Stimulated activated memory B cell treated with anti-CD40 and anti-IgM and Interleukin-4, amounts not matched to agents 10 μg/mL and 1 μg/mL and 100 μg/mL, for 72 hours (primary cell): ENCODE results near the gene BFSP1.

Experiments used
- ATAC-seq: fragments of 150-1000 bp; cut with Tn5 transposase; 2 replicates; pipeline ENCODE4 v1.10.0; 2021
- H3K27ac Mint-ChIP-seq: one replicate; pipeline ENCODE4 v1.8.0; 2022; ENCODE audit warnings: mild to moderate bottlenecking, mixed read lengths
- H3K27me3 Mint-ChIP-seq: one replicate; pipeline ENCODE4 v1.8.0; 2022; ENCODE audit warnings: mixed read lengths
- H3K36me3 Mint-ChIP-seq: one replicate; pipeline ENCODE4 v1.8.0; 2022; ENCODE audit warnings: mixed read lengths
- H3K4me1 Mint-ChIP-seq: one replicate; pipeline ENCODE4 v1.8.0; 2022; ENCODE audit warnings: mixed read lengths
- H3K4me3 Mint-ChIP-seq: one replicate; pipeline ENCODE4 v1.8.0; 2022; ENCODE audit warnings: mild to moderate bottlenecking, moderate library complexity, mixed read lengths
- H3K9me3 Mint-ChIP-seq: one replicate; pipeline ENCODE4 v1.8.0; 2022; ENCODE audit warnings: mixed read lengths

Gene BFSP1

GRCh38 chr20:17518339-17519052 is 12.7 kb downstream of the BFSP1 start:
- H3K9me3 Mint-ChIP-seq, result no peaks in the 10 kb centered on the region
- no peak for ATAC-seq
- no peaks in the 10 kb centered on the region for H3K4me1 Mint-ChIP-seq
- H3K4me3 Mint-ChIP-seq, result no peak overlapping the region
- no peaks in the 10 kb centered on the region for H3K36me3 Mint-ChIP-seq
- H3K27me3 Mint-ChIP-seq, result peaks cover 5% of the 10 kb centered on the region
- H3K27ac Mint-ChIP-seq, result no peak overlapping the region

DNA sequence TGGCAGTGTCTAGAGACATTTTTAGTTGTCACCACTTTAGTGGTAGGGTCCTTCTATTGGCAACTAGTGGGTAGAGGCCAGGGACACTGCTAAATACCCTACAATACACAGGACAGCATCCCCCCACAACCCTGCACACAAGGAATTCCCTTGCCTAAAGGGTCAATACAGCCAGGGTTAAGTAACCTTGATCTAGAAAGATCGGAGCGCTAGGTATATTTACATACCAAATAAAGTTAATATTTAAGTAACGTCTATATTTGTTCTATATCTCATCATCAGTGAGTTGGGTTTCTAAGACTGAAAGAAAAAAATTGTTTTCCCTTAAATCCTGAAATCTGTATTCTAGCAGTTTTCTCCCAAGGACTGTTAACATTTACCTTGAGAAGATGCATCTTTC is 16.1 kb downstream of the BFSP1 start:
- no peak overlapping the region for H3K4me3 Mint-ChIP-seq
- H3K27ac Mint-ChIP-seq, result no peak overlapping the region
- no peaks in the 10 kb centered on the region for H3K4me1 Mint-ChIP-seq
- H3K36me3 Mint-ChIP-seq, result no peaks in the 10 kb centered on the region
- ATAC-seq, result no peak
- H3K9me3 Mint-ChIP-seq, result no peaks in the 10 kb centered on the region
- peaks cover 12% of the 10 kb centered on the region for H3K27me3 Mint-ChIP-seq

- no peaks in the 10 kb centered on the region for H3K36me3 Mint-ChIP-seq
- H3K27me3 Mint-ChIP-seq, result peaks cover 12% of the 10 kb centered on the region
- H3K27ac Mint-ChIP-seq, result no peak overlapping the region
Measured at GRCh38 chr20:17513939-17514338, 17.2 kb downstream of the BFSP1 start.

DNA sequence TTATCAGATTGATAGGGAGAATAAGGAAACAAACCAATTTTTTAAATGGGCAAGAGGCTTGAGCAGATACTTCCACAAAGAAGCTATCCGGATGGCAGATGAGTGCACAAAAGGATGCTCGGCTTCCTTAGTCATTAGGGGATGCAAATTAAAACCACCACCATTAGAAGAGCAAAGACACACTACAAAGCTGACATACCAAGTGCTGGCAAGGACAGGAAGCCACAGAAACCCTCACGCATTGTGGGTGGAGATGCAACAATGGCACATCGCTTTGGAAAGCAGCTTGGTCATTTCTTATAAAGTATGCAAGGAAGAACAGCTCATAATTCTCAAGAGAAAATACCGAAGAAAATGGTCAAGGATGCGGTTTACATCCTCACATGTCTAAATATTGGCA is 19.8 kb downstream of the BFSP1 start:
- Mint-ChIP-seq H3K27ac (no peak overlapping the region), H3K9me3 (no peaks in the 10 kb centered on the region), H3K36me3 (no peaks in the 10 kb centered on the region), H3K4me1 (no peaks in the 10 kb centered on the region), H3K4me3 (no peak overlapping the region), H3K27me3 (peaks cover 12% of the 10 kb centered on the region)
- no peak for ATAC-seq

More at GRCh38 chr20:17513939-17514338, 17.2 kb downstream of the BFSP1 start:
- Mint-ChIP-seq H3K4me3 (no peak overlapping the region), H3K9me3 (no peaks in the 10 kb centered on the region), H3K4me1 (no peaks in the 10 kb centered on the region)
- no peak for ATAC-seq

GRCh38 chr20:17510548-17510947 is 20.6 kb downstream of the BFSP1 start:
- Mint-ChIP-seq H3K9me3 (no peaks in the 10 kb centered on the region), H3K36me3 (no peaks in the 10 kb centered on the region), H3K4me1 (peaks cover 6% of the 10 kb centered on the region), H3K4me3 (no peak overlapping the region), H3K27ac (no peak overlapping the region), H3K27me3 (peaks cover 12% of the 10 kb centered on the region)
- ATAC-seq, result no peak

DNA sequence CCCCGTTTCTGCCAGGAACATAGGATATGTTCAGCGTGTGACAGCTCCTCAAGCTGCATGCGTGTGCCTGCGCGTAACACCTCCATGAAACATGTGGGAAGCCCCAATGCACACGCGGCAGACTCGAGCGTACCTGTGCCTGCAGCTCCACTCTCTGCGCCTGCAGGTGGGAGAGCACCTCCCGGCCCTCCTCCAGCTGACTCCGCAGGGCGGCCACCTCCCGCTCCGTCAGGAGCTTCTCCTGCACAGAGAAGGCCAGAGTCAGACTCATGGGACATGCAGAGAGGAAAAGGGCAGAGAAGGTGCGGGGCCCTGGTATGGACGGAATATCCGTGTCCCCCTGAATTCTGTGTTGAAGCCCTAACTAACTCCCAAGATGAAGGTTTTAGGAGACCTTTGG is 22.4 kb downstream of the BFSP1 start:
- Mint-ChIP-seq H3K36me3 (no peaks in the 10 kb centered on the region), H3K27ac (no peak overlapping the region), H3K9me3 (no peaks in the 10 kb centered on the region), H3K4me3 (no peak overlapping the region), H3K27me3 (peaks cover 10% of the 10 kb centered on the region), H3K4me1 (peaks cover 21% of the 10 kb centered on the region)
- ATAC-seq, result no peak

GRCh38 chr20:17507531-17507930 is 23.6 kb downstream of the BFSP1 start:
- Mint-ChIP-seq H3K27me3 (no peaks in the 10 kb centered on the region), H3K4me1 (peaks cover 21% of the 10 kb centered on the region), H3K36me3 (no peaks in the 10 kb centered on the region), H3K9me3 (no peaks in the 10 kb centered on the region), H3K4me3 (no peak overlapping the region), H3K27ac (no peak overlapping the region)
- ATAC-seq, result no peak

DNA sequence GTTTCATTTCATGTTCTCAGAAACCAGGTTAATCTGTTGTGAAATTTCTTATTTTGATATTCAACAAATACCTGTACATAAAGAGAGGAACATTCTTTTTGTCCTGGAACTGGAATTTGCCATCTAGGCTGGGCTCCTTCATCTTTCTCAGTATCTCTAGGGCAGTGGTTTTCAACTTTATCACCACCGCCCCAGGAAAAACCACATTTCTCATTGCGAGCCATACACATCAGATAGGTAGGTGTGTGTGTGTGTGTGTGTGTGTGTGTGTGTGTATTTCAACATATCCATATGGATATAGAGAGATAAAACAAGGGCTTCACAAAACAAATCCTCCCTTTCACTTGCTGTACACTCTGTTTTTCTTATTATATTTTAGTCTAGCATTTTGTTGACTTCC is 24.1 kb downstream of the BFSP1 start:
- H3K4me3 Mint-ChIP-seq, result no peak overlapping the region
- H3K4me1 Mint-ChIP-seq, result peaks cover 21% of the 10 kb centered on the region

DNA sequence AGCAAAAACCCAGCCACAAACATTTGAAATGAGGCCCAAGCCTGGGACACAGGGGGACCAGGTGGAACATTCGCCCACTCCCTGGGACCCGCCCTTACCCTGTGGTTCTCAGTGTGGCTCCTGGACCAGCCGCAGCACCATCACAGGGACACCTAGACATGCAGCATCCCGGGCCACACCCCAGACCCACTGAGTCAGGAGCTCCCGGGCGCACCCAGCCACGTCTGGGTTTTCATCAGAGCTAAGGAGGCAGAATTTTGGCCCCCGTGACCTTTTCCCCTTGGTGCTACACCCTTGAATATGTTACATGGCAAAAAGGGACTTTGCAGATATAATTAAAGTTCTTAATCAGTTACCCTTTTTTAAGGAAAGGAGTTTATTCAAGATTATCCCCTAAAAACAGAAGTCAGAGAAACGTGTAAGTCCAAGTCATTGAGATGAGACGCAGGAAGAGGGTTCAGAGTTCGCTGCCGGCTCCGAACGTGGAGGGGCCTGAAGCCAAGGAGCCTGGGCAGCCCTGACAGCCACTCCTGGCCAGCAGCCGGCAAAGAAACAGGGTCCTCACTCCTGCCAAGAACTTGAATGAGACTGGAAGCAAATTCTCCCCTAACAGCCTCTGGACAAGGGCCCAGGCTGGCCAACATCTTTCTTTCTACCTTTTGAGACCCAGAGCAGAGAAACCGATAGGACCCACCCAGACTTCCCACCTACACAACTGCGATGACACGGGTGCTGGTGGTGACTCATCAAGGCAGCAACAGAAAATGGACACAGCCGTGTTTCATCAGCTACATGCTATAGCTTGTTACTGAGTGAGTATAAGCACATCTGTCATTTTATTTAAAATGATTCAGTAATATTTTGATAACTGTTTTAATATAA is 25.3 kb downstream of the BFSP1 start:
- H3K4me3 Mint-ChIP-seq, result peak overlapping the region; percentile 81
- peaks cover 21% of the 10 kb centered on the region for H3K4me1 Mint-ChIP-seq
- H3K27me3 Mint-ChIP-seq, result no peaks in the 10 kb centered on the region
- no peaks in the 10 kb centered on the region for H3K9me3 Mint-ChIP-seq
- peak overlapping the region; percentile 72 for H3K27ac Mint-ChIP-seq
- peak; percentile 46 for ATAC-seq
- no peaks in the 10 kb centered on the region for H3K36me3 Mint-ChIP-seq

More for the DNA sequence above, 24.1 kb downstream of the BFSP1 start:
- no peak for ATAC-seq
- no peaks in the 10 kb centered on the region for H3K36me3 Mint-ChIP-seq
- no peaks in the 10 kb centered on the region for H3K9me3 Mint-ChIP-seq
- no peak overlapping the region for H3K27ac Mint-ChIP-seq
- no peaks in the 10 kb centered on the region for H3K27me3 Mint-ChIP-seq

DNA sequence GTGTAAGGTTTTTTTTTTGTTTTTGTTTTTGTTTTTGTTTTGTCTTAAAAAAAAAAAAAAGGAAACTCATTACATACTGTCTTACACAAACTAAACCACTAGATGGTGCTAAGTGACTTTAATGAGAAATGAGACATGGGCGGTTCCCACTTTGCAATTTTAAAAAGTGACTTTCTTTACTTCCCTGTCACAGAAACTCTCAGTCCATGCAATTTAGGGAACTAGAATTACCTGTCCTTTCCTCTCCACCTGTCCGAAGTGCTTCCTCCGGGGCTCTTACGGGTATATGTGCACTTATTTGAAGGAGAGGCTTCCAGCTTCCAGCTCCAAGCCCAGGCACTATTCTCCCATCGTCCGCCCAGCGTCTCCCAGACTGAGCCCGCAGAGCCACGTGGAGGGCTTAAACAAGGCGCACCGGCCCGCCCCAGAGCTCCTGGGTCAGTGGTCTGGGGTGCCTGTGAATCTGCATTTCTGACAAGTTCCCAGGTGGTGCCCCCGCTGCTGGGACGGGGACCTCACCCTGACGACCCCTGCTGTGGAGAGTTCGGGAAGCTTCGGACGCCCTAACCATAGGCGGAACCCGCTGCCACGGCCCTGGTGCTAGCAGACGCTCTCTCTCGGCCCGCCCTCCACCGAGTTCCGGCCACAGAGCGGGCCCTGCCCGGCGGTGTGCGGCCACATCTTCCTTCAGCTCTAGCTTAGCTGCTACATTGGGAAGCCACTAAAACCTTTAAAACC is 26.1 kb downstream of the BFSP1 start:
- Mint-ChIP-seq H3K4me1 (peaks cover 21% of the 10 kb centered on the region), H3K4me3 (peak overlapping the region; percentile 81), H3K27me3 (peaks cover 3% of the 10 kb centered on the region), H3K27ac (peak overlapping the region; percentile 72), H3K36me3 (no peaks in the 10 kb centered on the region), H3K9me3 (no peaks in the 10 kb centered on the region)
- peak; percentile 84 for ATAC-seq

DNA sequence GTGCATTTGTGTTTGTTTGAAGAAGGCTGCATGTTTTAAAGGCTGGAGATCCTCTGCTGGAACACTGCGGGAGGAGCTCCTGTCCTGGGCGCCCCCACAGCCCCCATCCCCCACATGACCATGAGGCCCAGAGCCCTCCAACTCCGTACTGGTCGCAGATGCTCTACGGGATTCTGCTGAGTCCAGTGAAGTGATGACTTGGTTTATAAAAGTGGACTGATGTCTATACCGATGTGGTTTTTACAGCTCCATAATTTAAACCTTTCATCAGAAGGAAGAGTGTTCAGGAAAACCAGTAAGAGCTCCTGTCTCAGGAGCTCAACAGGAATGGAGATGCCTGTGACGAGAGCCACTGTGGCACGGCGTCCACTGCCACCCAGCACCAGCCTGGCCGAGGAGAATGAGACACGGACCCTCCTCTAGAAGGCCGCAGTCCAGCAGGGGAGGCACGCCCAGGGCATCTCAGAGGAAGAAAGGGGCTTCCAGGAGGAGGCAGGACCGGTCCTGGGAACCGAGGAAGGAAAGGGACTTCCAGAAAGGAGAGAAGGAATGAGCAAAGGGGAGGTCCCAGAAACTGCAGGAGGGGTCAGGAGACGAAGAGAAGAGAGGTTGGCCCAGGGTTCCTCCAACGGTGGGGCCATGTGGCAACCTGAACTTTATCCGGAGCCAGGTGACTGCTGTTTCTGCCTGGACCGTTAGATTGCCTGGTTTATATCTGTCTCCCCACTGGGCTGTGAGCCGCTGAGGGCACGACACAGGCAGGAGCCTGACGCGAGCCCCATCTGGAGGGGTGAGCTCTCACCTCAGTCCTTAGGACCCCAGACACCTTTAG is 26.9 kb downstream of the BFSP1 start:
- Mint-ChIP-seq H3K27me3 (peaks cover 8% of the 10 kb centered on the region), H3K4me3 (peak overlapping the region; percentile 81), H3K4me1 (peaks cover 21% of the 10 kb centered on the region), H3K36me3 (no peaks in the 10 kb centered on the region), H3K9me3 (no peaks in the 10 kb centered on the region), H3K27ac (peak overlapping the region; percentile 72)
- peak; percentile 34 for ATAC-seq

GRCh38 chr20:17503301-17504065 is 27.7 kb downstream of the BFSP1 start:
- H3K4me1 Mint-ChIP-seq, result peaks cover 21% of the 10 kb centered on the region
- ATAC-seq, result no peak
- no peak overlapping the region for H3K4me3 Mint-ChIP-seq
- no peak overlapping the region for H3K27ac Mint-ChIP-seq
- no peaks in the 10 kb centered on the region for H3K36me3 Mint-ChIP-seq
- no peaks in the 10 kb centered on the region for H3K9me3 Mint-ChIP-seq
- H3K27me3 Mint-ChIP-seq, result peaks cover 15% of the 10 kb centered on the region

DNA sequence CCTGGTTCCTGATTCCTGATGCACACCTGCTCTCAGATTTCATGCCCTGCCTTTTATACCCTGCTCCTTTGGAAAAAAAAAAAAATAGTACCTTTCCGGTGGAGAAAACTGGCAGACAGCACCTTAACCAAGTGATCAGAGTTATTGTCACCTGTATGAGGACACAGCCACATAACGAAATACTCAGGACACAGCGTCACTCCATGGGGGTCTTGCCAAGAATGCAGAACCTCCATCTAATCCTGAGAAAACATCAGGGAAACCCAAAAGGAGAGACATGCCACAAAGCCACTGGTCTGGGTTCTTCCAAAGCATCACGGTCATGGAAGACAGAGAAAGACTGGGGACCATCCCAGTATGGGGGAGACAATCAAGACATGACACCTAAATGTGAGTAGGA is 29.1 kb downstream of the BFSP1 start:
- no peaks in the 10 kb centered on the region for H3K36me3 Mint-ChIP-seq
- H3K9me3 Mint-ChIP-seq, result no peaks in the 10 kb centered on the region
- peaks cover 21% of the 10 kb centered on the region for H3K4me1 Mint-ChIP-seq
- no peak overlapping the region for H3K27ac Mint-ChIP-seq
- peaks cover 19% of the 10 kb centered on the region for H3K27me3 Mint-ChIP-seq
- no peak for ATAC-seq
- H3K4me3 Mint-ChIP-seq, result no peak overlapping the region

- H3K9me3 Mint-ChIP-seq, result no peaks in the 10 kb centered on the region
- no peak for ATAC-seq
- no peaks in the 10 kb centered on the region for H3K36me3 Mint-ChIP-seq
- no peak overlapping the region for H3K27ac Mint-ChIP-seq
- H3K4me3 Mint-ChIP-seq, result no peak overlapping the region
- peaks cover 19% of the 10 kb centered on the region for H3K27me3 Mint-ChIP-seq
- peaks cover 21% of the 10 kb centered on the region for H3K4me1 Mint-ChIP-seq
Measured at GRCh38 chr20:17501701-17502100, 29.5 kb downstream of the BFSP1 start.
